GM19238 (cell line): ENCODE data around the gene MSH4.
"Not testable (repeated sequence)": the region's sequence is repeated elsewhere in the genome, so short reads cannot be mapped to it uniquely, and the experiment has no call there.

Experiments
- DNase-seq: peaks from one replicate; pipeline ENCODE4 v3.0.0; 2011; ENCODE audit warnings: low spot score; ENCODE audit not compliant: insufficient read length

Gene MSH4

GRCh38 chr1:75932304-75932703, 135.6 kb downstream of the MSH4 start, which contains the start of gene ASB17:
Gene ASB17 (minus strand): TSS chr1:75932404. CDS start chr1:75932291, 113 bp downstream.
- DNase-seq, result no peak

- no peak for DNase-seq
These were observed 140.4 kb downstream of the MSH4 start for GRCh38 chr1:75937034-75937433.

- DNase-seq, result not testable (repeated sequence)
These were observed 146.4 kb downstream of the MSH4 start for GRCh38 chr1:75943037-75943436.

- DNase-seq, result no peak
These were observed 153.5 kb downstream of the MSH4 start for GRCh38 chr1:75950176-75950575.

GRCh38 chr1:75952016-75952415, 155.3 kb downstream of the MSH4 start:
- DNase-seq, result no peak

- no peak for DNase-seq
These were observed 156.8 kb downstream of the MSH4 start for GRCh38 chr1:75953461-75953860.

GRCh38 chr1:75954586-75954985, 157.9 kb downstream of the MSH4 start:
- no peak for DNase-seq
